ENCODE data around the gene NDNF.

NDNF gene

DNA sequence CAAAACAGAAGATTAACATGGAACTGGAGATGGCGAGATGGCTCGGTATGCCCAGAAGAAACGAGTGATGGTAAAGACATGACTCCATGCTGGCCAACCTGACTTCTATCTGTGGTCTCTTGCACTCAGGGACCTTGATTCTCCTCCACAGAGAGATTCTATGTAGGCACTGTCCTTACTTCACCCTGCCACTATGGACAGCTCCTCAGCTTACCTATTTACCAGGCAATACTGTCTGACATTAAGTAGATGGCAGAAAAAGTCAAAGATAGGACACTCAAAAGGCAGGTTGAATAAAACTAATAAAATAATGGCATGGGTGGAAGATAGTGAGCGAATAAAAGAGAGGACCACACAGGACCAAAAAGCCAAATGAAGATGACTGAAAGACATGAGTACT, 35.2 kb upstream of the NDNF start:
- TF ChIP-seq, protein P1, sequence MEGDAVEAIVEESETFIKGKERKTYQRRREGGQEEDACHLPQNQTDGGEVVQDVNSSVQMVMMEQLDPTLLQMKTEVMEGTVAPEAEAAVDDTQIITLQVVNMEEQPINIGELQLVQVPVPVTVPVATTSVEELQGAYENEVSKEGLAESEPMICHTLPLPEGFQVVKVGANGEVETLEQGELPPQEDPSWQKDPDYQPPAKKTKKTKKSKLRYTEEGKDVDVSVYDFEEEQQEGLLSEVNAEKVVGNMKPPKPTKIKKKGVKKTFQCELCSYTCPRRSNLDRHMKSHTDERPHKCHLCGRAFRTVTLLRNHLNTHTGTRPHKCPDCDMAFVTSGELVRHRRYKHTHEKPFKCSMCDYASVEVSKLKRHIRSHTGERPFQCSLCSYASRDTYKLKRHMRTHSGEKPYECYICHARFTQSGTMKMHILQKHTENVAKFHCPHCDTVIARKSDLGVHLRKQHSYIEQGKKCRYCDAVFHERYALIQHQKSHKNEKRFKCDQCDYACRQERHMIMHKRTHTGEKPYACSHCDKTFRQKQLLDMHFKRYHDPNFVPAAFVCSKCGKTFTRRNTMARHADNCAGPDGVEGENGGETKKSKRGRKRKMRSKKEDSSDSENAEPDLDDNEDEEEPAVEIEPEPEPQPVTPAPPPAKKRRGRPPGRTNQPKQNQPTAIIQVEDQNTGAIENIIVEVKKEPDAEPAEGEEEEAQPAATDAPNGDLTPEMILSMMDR (IDR thresholded peaks at IDR 0.05; ENCODE audit: control extremely low read depth, extremely low read depth, low read depth, missing control alignments) = no peak
- POLR2A ChIA-PET = no interaction called here
- CTCF ChIA-PET = interaction anchor here (1.8 kb wide), 1 partner anchor 11 kb away, joined by 4 read pairs; no protein-coding TSS in a partner anchor
- DNase-seq (ENCODE audit: extremely low spot score) = no peak

DNA sequence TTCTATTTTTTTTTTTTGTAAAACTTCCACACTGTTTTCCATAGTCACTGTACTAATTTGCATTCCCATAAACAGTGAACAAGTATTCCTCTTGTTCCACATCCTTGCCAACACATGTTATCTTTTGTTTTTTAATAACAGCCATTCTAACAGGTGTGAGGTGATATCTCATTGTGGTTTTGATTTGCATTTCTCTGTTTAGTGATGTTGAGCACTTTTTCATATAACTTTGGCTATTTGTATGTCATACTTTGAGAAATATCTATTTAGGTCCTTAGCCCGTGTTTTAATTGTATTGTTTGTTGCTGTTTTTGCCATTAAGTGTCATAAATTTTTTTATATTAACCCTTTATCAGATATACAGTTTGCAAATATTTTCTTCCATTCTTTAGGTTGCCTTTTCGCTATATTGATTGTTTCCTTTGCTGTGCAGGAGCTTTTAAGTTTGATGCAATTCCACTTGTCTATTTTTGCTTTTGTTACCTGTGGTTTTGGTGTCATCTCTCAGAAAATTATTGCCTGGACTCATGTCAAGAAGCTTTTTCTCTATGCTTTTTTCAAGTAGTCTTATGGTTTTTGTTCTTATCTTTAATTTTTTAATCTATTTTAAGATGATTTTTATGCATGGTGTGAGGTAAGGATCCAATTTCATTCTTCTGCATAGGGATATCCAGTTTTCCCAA, 27.9 kb upstream of the NDNF start:
- no peak for DNase-seq (ENCODE audit: extremely low spot score)
- ChIA-PET POLR2A (no interaction called here), CTCF (interaction anchor here (1.5 kb wide), 2 partner anchors 29 to 207 kb away, joined by 3 to 4 read pairs; no protein-coding TSS in a partner anchor)
- TF ChIP-seq, protein P1 (IDR thresholded peaks at IDR 0.05; ENCODE audit: control extremely low read depth, extremely low read depth, low read depth, missing control alignments) = no peak

DNA sequence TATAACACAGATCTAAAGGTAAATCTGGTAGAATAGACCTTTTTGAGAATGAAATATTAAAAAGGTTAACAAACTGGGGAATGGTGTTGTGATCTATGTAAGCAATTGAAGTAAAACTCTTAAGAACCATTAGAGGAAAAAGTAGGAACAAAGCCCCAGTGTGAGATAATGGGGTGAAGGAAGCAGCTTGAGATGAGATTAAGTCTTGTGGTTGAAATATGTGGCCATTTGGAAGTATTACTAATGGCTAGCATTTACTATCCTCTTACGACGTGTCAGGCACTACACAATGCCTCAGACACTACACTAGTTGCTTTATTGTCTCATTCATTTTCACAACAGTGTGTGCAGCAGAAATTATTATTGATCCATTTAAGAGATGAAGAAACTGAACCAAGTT, 25.9 kb upstream of the NDNF start:
- TF ChIP-seq, protein P1 (IDR thresholded peaks at IDR 0.05; ENCODE audit: control extremely low read depth, extremely low read depth, low read depth, missing control alignments) = no peak
- ChIA-PET CTCF (no interaction called here), POLR2A (no interaction called here)
- no peak for DNase-seq (ENCODE audit: extremely low spot score)

DNA sequence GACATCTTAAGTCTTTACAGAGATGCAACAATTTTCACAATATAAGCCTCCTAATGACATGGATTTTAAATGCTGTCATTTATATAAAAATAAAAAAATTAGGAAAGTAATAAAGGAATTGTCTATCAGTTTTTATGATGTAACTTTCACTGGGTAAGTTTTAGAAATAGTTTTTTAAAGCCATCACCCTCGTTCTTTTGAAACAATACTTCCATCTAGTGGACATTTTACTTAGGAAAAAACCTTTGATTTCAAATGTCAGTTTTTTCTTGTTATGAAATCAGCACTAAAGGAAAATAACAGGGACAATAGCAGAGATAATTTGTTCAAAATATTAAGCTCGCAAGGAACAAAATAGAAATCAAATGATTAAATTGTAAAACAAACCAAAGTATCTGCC, 24.3 kb upstream of the NDNF start:
- POLR2A ChIA-PET = no interaction called here
- DNase-seq (ENCODE audit: extremely low spot score) = peak; percentile 9
- TF ChIP-seq, protein P1 (IDR thresholded peaks at IDR 0.05; ENCODE audit: control extremely low read depth, extremely low read depth, low read depth, missing control alignments) = peak; percentile 34
- CTCF ChIA-PET = interaction anchor here (1.2 kb wide), 1 partner anchor 12 kb away, joined by 3 read pairs; no protein-coding TSS in a partner anchor

DNA sequence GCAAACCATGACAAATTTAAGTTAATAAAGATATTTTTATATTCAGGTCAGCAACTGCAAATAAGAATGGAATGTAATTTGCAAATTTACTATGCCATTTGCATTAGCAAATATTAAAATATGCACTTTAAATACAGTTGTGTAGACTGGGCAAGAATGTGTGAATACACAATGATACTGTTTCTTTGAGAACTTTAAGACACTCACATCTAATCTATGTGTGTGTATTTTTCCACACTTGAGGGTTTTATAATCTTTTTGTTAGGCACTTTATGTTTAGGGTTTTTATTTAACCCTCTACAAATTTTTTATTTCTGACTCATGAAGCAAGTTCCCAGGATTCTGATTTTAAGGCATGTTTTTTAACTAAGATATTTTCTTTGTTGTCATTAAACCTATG, 23.9 kb upstream of the NDNF start:
- DNase-seq (ENCODE audit: extremely low spot score) = no peak
- TF ChIP-seq, protein P1 (IDR thresholded peaks at IDR 0.05; ENCODE audit: control extremely low read depth, extremely low read depth, low read depth, missing control alignments) = no peak
- ChIA-PET POLR2A (no interaction called here), CTCF (interaction anchor here (1.2 to 1.5 kb wide), 3 partner anchors 12 to 941 kb away, joined by 3 to 5 read pairs (median 3); no protein-coding TSS in a partner anchor)

DNA sequence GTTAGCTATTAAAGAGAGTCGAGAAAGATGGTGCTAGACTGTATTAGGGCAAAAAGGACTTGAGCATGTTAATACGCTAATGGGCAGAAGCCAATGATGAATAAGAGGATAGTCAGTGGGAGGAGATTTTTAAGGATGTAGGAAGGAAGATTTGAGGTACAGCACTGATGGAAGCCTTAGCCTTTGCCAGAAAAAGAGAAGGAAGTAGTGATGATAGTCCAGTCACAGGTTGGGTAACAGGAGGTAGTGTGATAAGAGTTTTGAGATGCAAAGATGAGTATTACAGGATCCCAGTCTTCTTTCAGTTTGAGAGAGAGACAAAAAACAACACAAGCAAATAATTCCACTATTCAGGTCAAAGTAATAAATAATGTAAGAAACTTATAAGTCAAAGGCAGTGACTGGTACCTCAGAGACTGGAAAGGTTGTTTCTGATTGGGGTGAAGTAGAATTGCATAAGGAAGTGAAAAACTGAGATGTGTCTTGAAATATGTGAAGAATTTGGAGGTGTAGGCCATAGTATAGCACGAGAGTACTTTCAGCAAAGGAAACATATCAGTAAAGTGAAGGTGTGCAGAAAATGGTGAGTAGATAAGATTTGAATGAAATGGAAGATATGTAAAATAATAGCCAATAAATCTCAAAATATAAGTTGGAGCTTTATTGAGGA, 22.1 kb upstream of the NDNF start:
- no peak for DNase-seq (ENCODE audit: extremely low spot score)
- TF ChIP-seq, protein P1 (IDR thresholded peaks at IDR 0.05; ENCODE audit: control extremely low read depth, extremely low read depth, low read depth, missing control alignments) = no peak
- ChIA-PET CTCF (interaction anchor here (0.9 to 1.5 kb wide), 2 partner anchors 28 to 60 kb away, joined by 3 read pairs; no protein-coding TSS in a partner anchor), POLR2A (no interaction called here)
